Retinal pigment epithelial cell (primary cell): ENCODE measurements around the gene CRYGS.

ENCODE experiments used
- DNase-seq: peaks from one replicate; pipeline ENCODE4 v3.0.0-alpha.2; 2010; ENCODE audit warnings: low read depth
- H3K4me3 ChIP-seq: 2 replicates; pipeline ENCODE4 v1.5.1; 2011; ENCODE audit warnings: mild to moderate bottlenecking, low read length, control low read depth, moderate library complexity
- CTCF ChIP-seq: conservative IDR thresholded peaks from 2 replicates; pipeline ENCODE4 v1.5.1; 2011; ENCODE audit warnings: low read depth, low read length, control low read depth, inconsistent platforms

Gene CRYGS

GRCh38 chr3:186552408-186553031 lies 8.3 kb upstream of the CRYGS start:
- TF ChIP-seq CTCF, result no peak
- DNase-seq, result no peak

GRCh38 chr3:186551387-186551786 lies 7.2 kb upstream of the CRYGS start:
- H3K4me3 ChIP-seq, result no peak overlapping the region
- no peak for DNase-seq
- no peak for TF ChIP-seq CTCF

More at GRCh38 chr3:186552408-186553031, 8.3 kb upstream of the CRYGS start:
- H3K4me3 ChIP-seq, result no peak overlapping the region

- DNase-seq, result no peak
- no peak for TF ChIP-seq CTCF
- no peak overlapping the region for H3K4me3 ChIP-seq
Measured at GRCh38 chr3:186549497-186549896, 5.3 kb upstream of the CRYGS start.

- no peak for DNase-seq
- no peak overlapping the region for H3K4me3 ChIP-seq
- TF ChIP-seq CTCF, result no peak
Measured at GRCh38 chr3:186540835-186541226, 3.3 kb downstream of the CRYGS start.

GRCh38 chr3:186540221-186540834 lies 3.9 kb downstream of the CRYGS start:
- H3K4me3 ChIP-seq, result no peak overlapping the region
- peak; percentile 64 for TF ChIP-seq CTCF
- peak; percentile 37 for DNase-seq

- no peak for TF ChIP-seq CTCF
- H3K4me3 ChIP-seq, result no peak overlapping the region
- no peak for DNase-seq
Measured at GRCh38 chr3:186538779-186539178, 5.4 kb downstream of the CRYGS start.
